ENCODE data around the gene B3GLCT. TPM values are rescaled to one million over a fixed set of nuclear protein-coding genes. Genes with fewer than 3 reads are reported as not detected.

Gene B3GLCT
- total and polyA plus RNA-seq, 4 donors = 16.3 to 30.9 (median 23.0) TPM

GRCh38 chr13:31310356-31310755, 110.6 kb downstream of the B3GLCT start:
- no peaks in the 10 kb centered on the region for H3K4me1 ChIP-seq (ENCODE audit: control insufficient read depth, insufficient read depth, low read length)
- H3K27ac ChIP-seq (ENCODE audit: low read depth, low read length) = no peak overlapping the region
- peaks cover 7% of the 10 kb centered on the region for H3K36me3 ChIP-seq (ENCODE audit: control insufficient read depth, insufficient read depth, low read length)
- 96% methylated on average over 4 of the region's 4 CpGs for WGBS (ENCODE audit: insufficient coverage)
- DNase-seq (ENCODE audit: low read depth in 4 of 6, low spot score in 6 of 6) = no peak
- no peaks in the 10 kb centered on the region for H3K27me3 ChIP-seq (ENCODE audit: control insufficient read depth, insufficient read depth, low read length)
- no peak overlapping the region for H3K4me3 ChIP-seq (ENCODE audit: low read depth, low read length)
- H3K9me3 ChIP-seq (ENCODE audit: control insufficient read depth, insufficient read depth, low read length) = peaks cover 14% of the 10 kb centered on the region

- Histone ChIP-seq H3K4me1 (ENCODE audit: control insufficient read depth, insufficient read depth, low read length) (no peaks in the 10 kb centered on the region), H3K27ac (ENCODE audit: low read depth, low read length) (no peak overlapping the region), H3K4me3 (ENCODE audit: low read depth, low read length) (no peak overlapping the region), H3K9me3 (ENCODE audit: control insufficient read depth, insufficient read depth, low read length) (peaks cover 16% of the 10 kb centered on the region), H3K36me3 (ENCODE audit: control insufficient read depth, insufficient read depth, low read length) (peaks cover 8% of the 10 kb centered on the region), H3K27me3 (ENCODE audit: control insufficient read depth, insufficient read depth, low read length) (no peaks in the 10 kb centered on the region)
- no peak for DNase-seq (ENCODE audit: low read depth in 4 of 6, low spot score in 6 of 6)
- 63% methylated on average over 3 of the region's 3 CpGs for WGBS (ENCODE audit: insufficient coverage)
These were observed 111.0 kb downstream of the B3GLCT start for GRCh38 chr13:31310786-31311185.

- DNase-seq (ENCODE audit: low read depth in 4 of 6, low spot score in 6 of 6) = peak in 2 of 6 donors; percentile 7 to 15
- H3K4me3 ChIP-seq (ENCODE audit: low read depth, low read length) = no peak overlapping the region
- no peak overlapping the region for H3K27ac ChIP-seq (ENCODE audit: low read depth, low read length)
- peaks cover 21% of the 10 kb centered on the region for H3K9me3 ChIP-seq (ENCODE audit: control insufficient read depth, insufficient read depth, low read length)
- no peaks in the 10 kb centered on the region for H3K4me1 ChIP-seq (ENCODE audit: control insufficient read depth, insufficient read depth, low read length)
- WGBS (ENCODE audit: insufficient coverage) = 100% methylated on average over 2 of the region's 2 CpGs
- H3K27me3 ChIP-seq (ENCODE audit: control insufficient read depth, insufficient read depth, low read length) = no peaks in the 10 kb centered on the region
- peaks cover 10% of the 10 kb centered on the region for H3K36me3 ChIP-seq (ENCODE audit: control insufficient read depth, insufficient read depth, low read length)
These were observed 112.1 kb downstream of the B3GLCT start for GRCh38 chr13:31311921-31312320.

- Histone ChIP-seq H3K4me1 (ENCODE audit: control insufficient read depth, insufficient read depth, low read length) (no peaks in the 10 kb centered on the region), H3K27ac (ENCODE audit: low read depth, low read length) (no peak overlapping the region), H3K9me3 (ENCODE audit: control insufficient read depth, insufficient read depth, low read length) (peaks cover 19% of the 10 kb centered on the region), H3K36me3 (ENCODE audit: control insufficient read depth, insufficient read depth, low read length) (peaks cover 12% of the 10 kb centered on the region), H3K4me3 (ENCODE audit: low read depth, low read length) (no peak overlapping the region), H3K27me3 (ENCODE audit: control insufficient read depth, insufficient read depth, low read length) (no peaks in the 10 kb centered on the region)
- 94% methylated on average over 2 of the region's 2 CpGs for WGBS (ENCODE audit: insufficient coverage)
- no peak for DNase-seq (ENCODE audit: low read depth in 4 of 6, low spot score in 6 of 6)
These were observed 115.2 kb downstream of the B3GLCT start for GRCh38 chr13:31314961-31315360.

GRCh38 chr13:31320946-31321345, 121.2 kb downstream of the B3GLCT start:
- peaks cover 3% of the 10 kb centered on the region for H3K36me3 ChIP-seq (ENCODE audit: control insufficient read depth, insufficient read depth, low read length)
- H3K4me1 ChIP-seq (ENCODE audit: control insufficient read depth, insufficient read depth, low read length) = no peaks in the 10 kb centered on the region
- H3K27ac ChIP-seq (ENCODE audit: low read depth, low read length) = no peak overlapping the region
- H3K4me3 ChIP-seq (ENCODE audit: low read depth, low read length) = no peak overlapping the region
- no CpG with 5 or more reads among the region's 4 CpGs for WGBS (ENCODE audit: insufficient coverage)
- H3K9me3 ChIP-seq (ENCODE audit: control insufficient read depth, insufficient read depth, low read length) = peaks cover 2% of the 10 kb centered on the region
- H3K27me3 ChIP-seq (ENCODE audit: control insufficient read depth, insufficient read depth, low read length) = no peaks in the 10 kb centered on the region
- peak in 1 of 6 donors; percentile 23 for DNase-seq (ENCODE audit: low read depth in 4 of 6, low spot score in 6 of 6)

- Histone ChIP-seq H3K36me3 (ENCODE audit: control insufficient read depth, insufficient read depth, low read length) (peaks cover 3% of the 10 kb centered on the region), H3K4me1 (ENCODE audit: control insufficient read depth, insufficient read depth, low read length) (no peaks in the 10 kb centered on the region), H3K27me3 (ENCODE audit: control insufficient read depth, insufficient read depth, low read length) (no peaks in the 10 kb centered on the region), H3K27ac (ENCODE audit: low read depth, low read length) (no peak overlapping the region), H3K9me3 (ENCODE audit: control insufficient read depth, insufficient read depth, low read length) (no peaks in the 10 kb centered on the region), H3K4me3 (ENCODE audit: low read depth, low read length) (no peak overlapping the region)
- WGBS (ENCODE audit: insufficient coverage) = no CpG with 5 or more reads among the region's 3 CpGs
- no peak for DNase-seq (ENCODE audit: low read depth in 4 of 6, low spot score in 6 of 6)
These were observed 121.7 kb downstream of the B3GLCT start for GRCh38 chr13:31321457-31321856.

DNA sequence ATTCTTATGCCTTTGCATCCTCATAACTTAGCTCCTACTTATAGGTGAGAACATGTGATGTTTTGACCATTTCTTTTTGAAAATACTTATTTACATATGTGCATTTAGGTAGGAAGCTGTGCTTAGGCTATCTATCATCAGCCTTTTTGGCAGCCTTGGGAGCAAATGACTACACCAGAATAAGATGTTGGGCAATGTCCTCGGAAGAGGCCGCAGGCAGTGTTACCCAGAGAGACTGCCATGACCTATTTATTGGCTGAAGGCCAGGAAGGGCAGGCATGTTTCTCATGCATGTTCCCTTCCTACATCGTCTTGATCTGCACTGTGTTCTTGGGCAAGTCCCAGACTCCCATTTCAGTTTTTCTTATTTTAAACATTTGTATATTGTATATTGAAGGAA, 122.3 kb downstream of the B3GLCT start:
- Histone ChIP-seq H3K4me3 (ENCODE audit: low read depth, low read length) (no peak overlapping the region), H3K27me3 (ENCODE audit: control insufficient read depth, insufficient read depth, low read length) (no peaks in the 10 kb centered on the region), H3K9me3 (ENCODE audit: control insufficient read depth, insufficient read depth, low read length) (no peaks in the 10 kb centered on the region), H3K36me3 (ENCODE audit: control insufficient read depth, insufficient read depth, low read length) (peaks cover 3% of the 10 kb centered on the region), H3K27ac (ENCODE audit: low read depth, low read length) (no peak overlapping the region), H3K4me1 (ENCODE audit: control insufficient read depth, insufficient read depth, low read length) (no peaks in the 10 kb centered on the region)
- no peak for DNase-seq (ENCODE audit: low read depth in 4 of 6, low spot score in 6 of 6)
- WGBS (ENCODE audit: insufficient coverage) = 75% methylated on average over 2 of the region's 3 CpGs

GRCh38 chr13:31322702-31323405, 123.1 kb downstream of the B3GLCT start:
- Histone ChIP-seq H3K27me3 (ENCODE audit: control insufficient read depth, insufficient read depth, low read length) (no peaks in the 10 kb centered on the region), H3K4me3 (ENCODE audit: low read depth, low read length) (no peak overlapping the region), H3K4me1 (ENCODE audit: control insufficient read depth, insufficient read depth, low read length) (no peaks in the 10 kb centered on the region), H3K36me3 (ENCODE audit: control insufficient read depth, insufficient read depth, low read length) (peaks cover 3% of the 10 kb centered on the region), H3K27ac (ENCODE audit: low read depth, low read length) (no peak overlapping the region), H3K9me3 (ENCODE audit: control insufficient read depth, insufficient read depth, low read length) (no peaks in the 10 kb centered on the region)
- WGBS (ENCODE audit: insufficient coverage) = no CpG with 5 or more reads among the region's 6 CpGs
- no peak for DNase-seq (ENCODE audit: low read depth in 4 of 6, low spot score in 6 of 6)

- Histone ChIP-seq H3K27ac (ENCODE audit: low read depth, low read length) (no peak overlapping the region), H3K9me3 (ENCODE audit: control insufficient read depth, insufficient read depth, low read length) (no peaks in the 10 kb centered on the region), H3K36me3 (ENCODE audit: control insufficient read depth, insufficient read depth, low read length) (no peaks in the 10 kb centered on the region), H3K4me3 (ENCODE audit: low read depth, low read length) (no peak overlapping the region), H3K27me3 (ENCODE audit: control insufficient read depth, insufficient read depth, low read length) (no peaks in the 10 kb centered on the region), H3K4me1 (ENCODE audit: control insufficient read depth, insufficient read depth, low read length) (no peaks in the 10 kb centered on the region)
- WGBS (ENCODE audit: insufficient coverage) = 47% methylated on average over 3 of the region's 7 CpGs
- DNase-seq (ENCODE audit: low read depth in 4 of 6, low spot score in 6 of 6) = peak in 1 of 6 donors; percentile 7
These were observed 127.5 kb downstream of the B3GLCT start for GRCh38 chr13:31327182-31327860.
